ENCODE data around the gene COQ8A. TPM values are rescaled to one million over a fixed set of nuclear protein-coding genes. Genes with fewer than 3 reads are reported as not detected.

Gene COQ8A
- total RNA-seq, 1 donor from 2014 or later = 29.7 TPM

DNA sequence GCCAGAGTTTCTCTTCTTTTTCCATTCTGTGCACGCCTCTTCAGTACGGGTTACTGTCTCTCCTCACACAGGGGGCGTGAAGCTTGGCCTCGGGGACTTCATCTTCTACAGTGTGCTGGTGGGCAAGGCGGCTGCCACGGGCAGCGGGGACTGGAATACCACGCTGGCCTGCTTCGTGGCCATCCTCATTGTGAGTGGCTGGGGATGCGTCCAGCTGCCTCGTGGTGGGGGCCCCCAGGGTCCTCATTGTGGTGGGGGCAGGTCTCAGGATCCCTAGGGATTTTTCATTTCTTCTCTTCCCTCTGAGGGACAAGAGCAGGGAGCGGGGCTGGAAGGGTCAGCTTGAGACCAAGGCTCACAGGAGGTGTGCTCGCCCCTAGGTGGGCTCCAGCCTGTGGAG lies 46.2 kb upstream of the COQ8A start:
- peaks cover 10% of the 10 kb centered on the region for H3K36me3 Mint-ChIP-seq
- DNase-seq (ENCODE audit: extremely low spot score, unreplicated experiment) = no peak
- H3K4me1 Mint-ChIP-seq (ENCODE audit: unreplicated experiment) = no peaks in the 10 kb centered on the region
- TF ChIP-seq, protein P1, sequence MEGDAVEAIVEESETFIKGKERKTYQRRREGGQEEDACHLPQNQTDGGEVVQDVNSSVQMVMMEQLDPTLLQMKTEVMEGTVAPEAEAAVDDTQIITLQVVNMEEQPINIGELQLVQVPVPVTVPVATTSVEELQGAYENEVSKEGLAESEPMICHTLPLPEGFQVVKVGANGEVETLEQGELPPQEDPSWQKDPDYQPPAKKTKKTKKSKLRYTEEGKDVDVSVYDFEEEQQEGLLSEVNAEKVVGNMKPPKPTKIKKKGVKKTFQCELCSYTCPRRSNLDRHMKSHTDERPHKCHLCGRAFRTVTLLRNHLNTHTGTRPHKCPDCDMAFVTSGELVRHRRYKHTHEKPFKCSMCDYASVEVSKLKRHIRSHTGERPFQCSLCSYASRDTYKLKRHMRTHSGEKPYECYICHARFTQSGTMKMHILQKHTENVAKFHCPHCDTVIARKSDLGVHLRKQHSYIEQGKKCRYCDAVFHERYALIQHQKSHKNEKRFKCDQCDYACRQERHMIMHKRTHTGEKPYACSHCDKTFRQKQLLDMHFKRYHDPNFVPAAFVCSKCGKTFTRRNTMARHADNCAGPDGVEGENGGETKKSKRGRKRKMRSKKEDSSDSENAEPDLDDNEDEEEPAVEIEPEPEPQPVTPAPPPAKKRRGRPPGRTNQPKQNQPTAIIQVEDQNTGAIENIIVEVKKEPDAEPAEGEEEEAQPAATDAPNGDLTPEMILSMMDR (conservative IDR thresholded peaks at IDR 0.05) = no peak
- no peaks in the 10 kb centered on the region for H3K27me3 Mint-ChIP-seq
- no peaks in the 10 kb centered on the region for H3K9me3 Mint-ChIP-seq
- no peak overlapping the region for H3K4me3 Mint-ChIP-seq
- no peak overlapping the region for H3K27ac Mint-ChIP-seq

DNA sequence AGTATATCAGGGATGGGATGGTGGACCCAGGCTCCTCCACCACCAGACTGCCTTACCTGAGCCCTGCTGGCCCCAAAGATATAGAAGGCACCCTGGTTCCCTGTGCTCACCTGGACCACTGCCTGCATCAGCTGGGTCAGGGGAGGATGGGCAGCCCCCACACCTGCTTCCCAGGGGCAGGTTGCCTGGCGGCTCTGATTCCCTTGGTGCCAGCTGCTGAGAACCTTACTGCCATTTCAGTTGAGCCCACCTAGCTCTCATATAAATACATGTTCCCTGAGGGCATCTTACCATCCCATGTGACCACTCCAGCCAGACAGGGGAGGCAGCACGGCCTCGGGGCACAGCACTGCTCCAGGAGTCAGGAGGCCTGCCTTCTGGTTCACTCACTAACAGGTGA lies 45.3 kb upstream of the COQ8A start:
- Mint-ChIP-seq H3K4me3 (no peak overlapping the region), H3K4me1 (ENCODE audit: unreplicated experiment) (no peaks in the 10 kb centered on the region), H3K27ac (no peak overlapping the region), H3K27me3 (no peaks in the 10 kb centered on the region), H3K9me3 (no peaks in the 10 kb centered on the region), H3K36me3 (peaks cover 12% of the 10 kb centered on the region)
- TF ChIP-seq, protein P1 (conservative IDR thresholded peaks at IDR 0.05) = no peak
- DNase-seq (ENCODE audit: extremely low spot score, unreplicated experiment) = no peak

DNA sequence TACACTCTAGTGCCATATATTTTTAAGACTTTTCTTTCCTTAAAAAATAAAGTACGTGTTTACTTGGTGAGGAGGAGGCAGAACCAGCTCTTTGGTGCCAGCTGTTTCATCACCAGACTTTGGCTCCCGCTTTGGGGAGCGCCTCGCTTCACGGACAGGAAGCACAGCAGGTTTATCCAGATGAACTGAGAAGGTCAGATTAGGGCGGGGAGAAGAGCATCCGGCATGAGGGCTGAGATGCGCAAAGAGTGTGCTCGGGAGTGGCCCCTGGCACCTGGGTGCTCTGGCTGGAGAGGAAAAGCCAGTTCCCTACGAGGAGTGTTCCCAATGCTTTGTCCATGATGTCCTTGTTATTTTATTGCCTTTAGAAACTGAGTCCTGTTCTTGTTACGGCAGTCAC lies 44.5 kb upstream of the COQ8A start:
- no peak for DNase-seq (ENCODE audit: extremely low spot score, unreplicated experiment)
- Mint-ChIP-seq H3K4me1 (ENCODE audit: unreplicated experiment) (no peaks in the 10 kb centered on the region), H3K27ac (no peak overlapping the region), H3K36me3 (peaks cover 13% of the 10 kb centered on the region), H3K27me3 (no peaks in the 10 kb centered on the region), H3K9me3 (no peaks in the 10 kb centered on the region), H3K4me3 (no peak overlapping the region)
- TF ChIP-seq, protein P1 (conservative IDR thresholded peaks at IDR 0.05) = no peak

DNA sequence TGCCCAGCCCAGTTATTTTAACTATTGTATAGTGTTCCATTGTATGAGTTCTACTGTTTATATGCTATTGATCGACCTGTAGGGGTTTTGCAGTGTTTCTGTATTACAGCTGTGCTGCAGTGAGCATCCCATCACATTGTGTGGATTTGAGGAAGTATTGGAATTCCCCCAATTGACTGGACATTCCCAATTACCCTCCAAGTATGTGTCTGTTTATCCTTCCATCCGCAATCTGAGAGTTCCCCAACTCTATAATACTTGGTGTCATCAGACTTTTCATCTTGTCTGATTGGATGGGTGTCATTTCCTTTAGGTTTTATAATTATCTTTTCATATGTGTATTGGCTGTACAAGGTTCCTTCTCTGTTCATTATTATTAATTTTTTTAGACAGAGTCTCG lies 41.8 kb upstream of the COQ8A start:
- DNase-seq (ENCODE audit: extremely low spot score, unreplicated experiment) = no peak
- no peak overlapping the region for H3K27ac Mint-ChIP-seq
- TF ChIP-seq, protein P1 (conservative IDR thresholded peaks at IDR 0.05) = no peak
- peaks cover 2% of the 10 kb centered on the region for H3K4me1 Mint-ChIP-seq (ENCODE audit: unreplicated experiment)
- no peaks in the 10 kb centered on the region for H3K27me3 Mint-ChIP-seq
- peaks cover 6% of the 10 kb centered on the region for H3K36me3 Mint-ChIP-seq
- no peaks in the 10 kb centered on the region for H3K9me3 Mint-ChIP-seq
- no peak overlapping the region for H3K4me3 Mint-ChIP-seq

DNA sequence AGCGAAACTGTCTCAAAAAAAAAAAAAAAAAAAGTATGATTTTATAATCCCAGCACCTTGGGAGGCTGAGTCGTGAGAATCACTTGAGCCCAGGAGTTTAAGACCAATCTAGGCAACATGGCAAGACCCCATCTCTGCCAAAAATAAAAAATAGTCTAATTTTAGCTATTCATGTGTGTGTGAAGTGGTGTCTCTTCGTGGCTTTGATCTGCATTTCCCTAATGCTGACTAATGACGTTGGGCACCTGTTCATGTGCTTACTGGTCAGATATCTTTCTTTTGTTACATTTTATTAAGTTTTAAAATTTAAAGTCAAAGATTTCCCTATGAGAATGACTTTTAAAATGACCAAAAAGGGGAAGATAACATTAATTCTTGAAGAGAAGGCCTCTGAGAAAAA lies 38.7 kb upstream of the COQ8A start:
- no peak overlapping the region for H3K27ac Mint-ChIP-seq
- H3K4me1 Mint-ChIP-seq (ENCODE audit: unreplicated experiment) = peaks cover 9% of the 10 kb centered on the region
- peaks cover 6% of the 10 kb centered on the region for H3K36me3 Mint-ChIP-seq
- no peak for DNase-seq (ENCODE audit: extremely low spot score, unreplicated experiment)
- H3K4me3 Mint-ChIP-seq = no peak overlapping the region
- no peaks in the 10 kb centered on the region for H3K27me3 Mint-ChIP-seq
- TF ChIP-seq, protein P1 (conservative IDR thresholded peaks at IDR 0.05) = no peak
- no peaks in the 10 kb centered on the region for H3K9me3 Mint-ChIP-seq

DNA sequence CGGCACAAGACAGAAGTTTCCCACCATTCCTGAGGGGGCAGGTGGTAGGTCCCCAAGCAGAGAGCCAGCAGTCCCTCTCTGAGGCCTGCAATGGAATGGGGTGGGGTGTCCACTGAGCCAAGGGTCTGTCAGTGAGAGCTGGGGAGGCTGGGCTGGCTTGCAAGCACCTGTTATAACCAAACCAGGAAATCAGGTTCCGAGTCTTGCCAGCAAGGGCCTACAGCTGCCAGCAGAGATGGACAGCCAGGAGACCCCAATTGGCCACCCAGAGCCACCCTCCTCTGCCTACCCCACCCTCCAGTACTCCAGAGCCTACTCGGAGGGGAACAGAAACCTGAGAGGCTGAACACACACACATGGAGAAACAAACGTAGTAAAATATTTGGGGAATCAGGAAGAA lies 37.5 kb upstream of the COQ8A start:
- no peak for DNase-seq (ENCODE audit: extremely low spot score, unreplicated experiment)
- no peaks in the 10 kb centered on the region for H3K9me3 Mint-ChIP-seq
- no peak overlapping the region for H3K27ac Mint-ChIP-seq
- peaks cover 9% of the 10 kb centered on the region for H3K4me1 Mint-ChIP-seq (ENCODE audit: unreplicated experiment)
- no peaks in the 10 kb centered on the region for H3K27me3 Mint-ChIP-seq
- H3K4me3 Mint-ChIP-seq = no peak overlapping the region
- peaks cover 3% of the 10 kb centered on the region for H3K36me3 Mint-ChIP-seq
- TF ChIP-seq, protein P1 (conservative IDR thresholded peaks at IDR 0.05) = no peak
